Measurements from ENCODE around the gene TXNDC11.
"Not testable (repeated sequence)": the region's sequence is repeated elsewhere in the genome, so short reads cannot be mapped to it uniquely, and the experiment has no call there.

The TXNDC11 gene

DNA sequence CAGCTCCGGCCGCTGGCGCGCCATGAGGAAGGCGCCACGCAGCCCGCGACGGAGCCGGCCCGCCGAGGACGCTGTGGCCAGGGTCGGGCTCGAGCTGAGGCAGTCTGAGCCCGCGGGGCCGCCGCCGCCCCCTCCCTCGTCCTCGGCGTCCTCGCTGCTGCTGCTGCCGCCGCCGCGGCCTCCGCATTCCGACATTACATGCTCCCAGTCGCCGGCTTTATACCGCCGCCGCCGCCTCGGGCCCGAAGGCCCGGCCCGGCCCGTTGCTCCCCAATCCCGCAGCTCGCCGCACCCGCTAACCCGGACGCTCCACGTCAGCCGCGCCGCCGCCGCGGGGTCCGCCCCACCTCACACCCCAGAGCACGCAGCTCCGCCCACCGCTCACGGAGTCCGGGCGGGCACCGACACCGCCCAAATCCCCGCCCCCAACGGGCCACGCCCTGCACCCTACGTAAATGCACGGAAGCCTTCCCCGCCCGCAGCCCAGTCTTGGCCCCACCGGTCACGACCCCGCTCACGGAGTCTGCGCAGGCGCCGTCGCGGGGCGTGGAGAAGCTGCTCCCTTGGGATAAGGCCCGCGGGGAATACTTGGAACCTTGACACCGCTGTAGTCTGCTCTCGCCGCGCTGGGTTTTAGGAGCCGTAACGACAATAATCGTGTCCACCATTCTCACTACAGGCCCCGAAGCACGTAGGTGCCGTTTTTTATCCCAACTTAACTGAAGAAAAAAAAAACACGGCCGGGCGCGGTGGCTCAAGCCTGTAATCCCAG is at the start of gene TXNDC11:
TSS of gene TXNDC11 (minus strand) at position 322 of the 772 bp plus-strand sequence. CDS start at position 195, 127 bp downstream.
- H3K4me1 Mint-ChIP-seq (ENCODE audit: low read depth) = peaks cover 58% of the 10 kb centered on the region
- H3K36me3 Mint-ChIP-seq (ENCODE audit: low read depth) = peaks cover 31% of the 10 kb centered on the region
- peak within 1 kb of the TSS; percentile 91 for H3K27ac Mint-ChIP-seq
- H3K9me3 Mint-ChIP-seq = no peaks in the 10 kb centered on the region
- peak within 1 kb of the TSS; percentile 92 for H3K4me3 Mint-ChIP-seq
- H3K27me3 Mint-ChIP-seq = no peaks in the 10 kb centered on the region

GRCh38 chr16:11791144-11791828 is 48.6 kb upstream of the TXNDC11 start:
- Mint-ChIP-seq H3K9me3 (no peaks in the 10 kb centered on the region), H3K4me3 (no peak overlapping the region), H3K36me3 (ENCODE audit: low read depth) (peaks cover 36% of the 10 kb centered on the region), H3K27ac (peak overlapping the region; percentile 76), H3K27me3 (no peaks in the 10 kb centered on the region), H3K4me1 (ENCODE audit: low read depth) (peaks cover 86% of the 10 kb centered on the region)

- H3K4me1 Mint-ChIP-seq (ENCODE audit: low read depth) = peaks cover 84% of the 10 kb centered on the region
- no peak overlapping the region for H3K4me3 Mint-ChIP-seq
- peaks cover 19% of the 10 kb centered on the region for H3K36me3 Mint-ChIP-seq (ENCODE audit: low read depth)
- no peaks in the 10 kb centered on the region for H3K27me3 Mint-ChIP-seq
- no peaks in the 10 kb centered on the region for H3K9me3 Mint-ChIP-seq
- no peak overlapping the region for H3K27ac Mint-ChIP-seq
Observed at GRCh38 chr16:11788914-11789313, 46.3 kb upstream of the TXNDC11 start.

GRCh38 chr16:11784980-11785599 is 42.4 kb upstream of the TXNDC11 start:
- Mint-ChIP-seq H3K4me1 (ENCODE audit: low read depth) (peaks cover 84% of the 10 kb centered on the region), H3K27ac (peak overlapping the region; percentile 80), H3K36me3 (ENCODE audit: low read depth) (peaks cover 28% of the 10 kb centered on the region)
- H3K4me3 Mint-ChIP-seq, H3K27me3 Mint-ChIP-seq, H3K9me3 Mint-ChIP-seq: not testable (repeated sequence)

DNA sequence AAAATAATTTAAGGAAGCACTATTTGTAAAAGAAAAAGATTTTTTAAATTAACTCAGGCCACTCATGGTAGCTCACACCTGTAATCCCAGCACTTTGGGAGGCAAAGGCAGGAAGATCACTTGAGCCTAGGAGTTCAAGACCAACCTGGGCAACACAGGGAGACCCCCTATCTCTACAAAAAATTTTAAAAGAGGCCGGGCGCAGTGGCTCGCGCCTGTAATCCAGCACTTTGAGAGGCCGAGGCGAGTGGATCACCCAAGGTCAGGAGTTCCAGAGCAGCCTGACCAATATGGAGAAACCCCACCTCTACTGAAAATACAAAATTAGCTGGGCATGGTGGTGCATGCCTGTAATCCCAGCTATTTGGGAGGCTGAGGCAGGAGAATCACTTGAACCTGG is 41.7 kb upstream of the TXNDC11 start:
- not testable (repeated sequence) for H3K9me3 Mint-ChIP-seq, H3K27me3 Mint-ChIP-seq
- H3K4me3 Mint-ChIP-seq = peak overlapping the region; percentile 26

GRCh38 chr16:11784038-11784369 is 41.3 kb upstream of the TXNDC11 start:
- H3K4me3 Mint-ChIP-seq = peak overlapping the region; percentile 85
- peak overlapping the region; percentile 99 for H3K27ac Mint-ChIP-seq
- no peaks in the 10 kb centered on the region for H3K27me3 Mint-ChIP-seq
- H3K36me3 Mint-ChIP-seq (ENCODE audit: low read depth) = peaks cover 36% of the 10 kb centered on the region
- no peaks in the 10 kb centered on the region for H3K9me3 Mint-ChIP-seq
- peaks cover 79% of the 10 kb centered on the region for H3K4me1 Mint-ChIP-seq (ENCODE audit: low read depth)

More for the DNA sequence above, 41.7 kb upstream of the TXNDC11 start:
- peaks cover 33% of the 10 kb centered on the region for H3K36me3 Mint-ChIP-seq (ENCODE audit: low read depth)
- H3K27ac Mint-ChIP-seq = peak overlapping the region; percentile 77
- H3K4me1 Mint-ChIP-seq (ENCODE audit: low read depth) = peaks cover 80% of the 10 kb centered on the region

GRCh38 chr16:11783319-11784037 is 40.8 kb upstream of the TXNDC11 start:
- Mint-ChIP-seq H3K9me3 (no peaks in the 10 kb centered on the region), H3K27ac (peak overlapping the region; percentile 99), H3K27me3 (no peaks in the 10 kb centered on the region), H3K4me1 (ENCODE audit: low read depth) (peaks cover 76% of the 10 kb centered on the region), H3K36me3 (ENCODE audit: low read depth) (peaks cover 39% of the 10 kb centered on the region), H3K4me3 (peak overlapping the region; percentile 85)

- Mint-ChIP-seq H3K27ac (peak overlapping the region; percentile 99), H3K4me1 (ENCODE audit: low read depth) (peaks cover 61% of the 10 kb centered on the region), H3K9me3 (no peaks in the 10 kb centered on the region), H3K4me3 (peak overlapping the region; percentile 60), H3K27me3 (no peaks in the 10 kb centered on the region), H3K36me3 (ENCODE audit: low read depth) (peaks cover 42% of the 10 kb centered on the region)
Observed at GRCh38 chr16:11781773-11782172, 39.1 kb upstream of the TXNDC11 start.

GRCh38 chr16:11780991-11781680 is 38.5 kb upstream of the TXNDC11 start:
- Mint-ChIP-seq H3K4me3 (no peak overlapping the region), H3K4me1 (ENCODE audit: low read depth) (peaks cover 55% of the 10 kb centered on the region)

DNA sequence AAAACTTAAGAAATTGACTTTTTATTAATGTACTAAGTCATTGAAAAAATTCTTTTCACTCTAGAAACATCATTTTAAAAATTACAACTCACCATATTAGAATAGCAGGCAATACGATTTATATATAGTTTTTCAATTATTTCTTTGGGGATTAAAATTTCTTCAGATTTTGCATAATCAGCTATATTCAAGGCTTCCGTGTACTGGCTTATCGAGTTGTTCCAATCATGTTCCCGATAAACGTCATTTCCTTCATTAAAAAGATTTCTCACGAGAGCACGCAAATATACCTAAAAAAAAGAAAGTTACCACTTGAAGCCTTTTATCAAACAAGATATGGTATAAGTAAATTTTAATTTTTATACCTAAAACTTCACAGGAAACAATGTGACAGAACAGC is 36.4 kb upstream of the TXNDC11 start:
- Mint-ChIP-seq H3K4me3 (no peak overlapping the region), H3K36me3 (ENCODE audit: low read depth) (peaks cover 51% of the 10 kb centered on the region), H3K27ac (no peak overlapping the region), H3K9me3 (no peaks in the 10 kb centered on the region), H3K27me3 (no peaks in the 10 kb centered on the region), H3K4me1 (ENCODE audit: low read depth) (peaks cover 40% of the 10 kb centered on the region)

More at GRCh38 chr16:11780991-11781680, 38.5 kb upstream of the TXNDC11 start:
- no peaks in the 10 kb centered on the region for H3K9me3 Mint-ChIP-seq
- H3K27me3 Mint-ChIP-seq = no peaks in the 10 kb centered on the region
- H3K36me3 Mint-ChIP-seq (ENCODE audit: low read depth) = peaks cover 39% of the 10 kb centered on the region
- H3K27ac Mint-ChIP-seq = peak overlapping the region; percentile 47

GRCh38 chr16:11774065-11774626 is 31.5 kb upstream of the TXNDC11 start:
- Mint-ChIP-seq H3K4me3 (no peak overlapping the region), H3K4me1 (ENCODE audit: low read depth) (peaks cover 5% of the 10 kb centered on the region), H3K9me3 (no peaks in the 10 kb centered on the region), H3K36me3 (ENCODE audit: low read depth) (peaks cover 53% of the 10 kb centered on the region), H3K27me3 (no peaks in the 10 kb centered on the region), H3K27ac (no peak overlapping the region)

- Mint-ChIP-seq H3K36me3 (ENCODE audit: low read depth) (peaks cover 65% of the 10 kb centered on the region), H3K9me3 (no peaks in the 10 kb centered on the region), H3K27ac (peak overlapping the region; percentile 56), H3K4me3 (no peak overlapping the region), H3K4me1 (ENCODE audit: low read depth) (peaks cover 8% of the 10 kb centered on the region), H3K27me3 (no peaks in the 10 kb centered on the region)
Observed at GRCh38 chr16:11768849-11769248, 26.2 kb upstream of the TXNDC11 start.

DNA sequence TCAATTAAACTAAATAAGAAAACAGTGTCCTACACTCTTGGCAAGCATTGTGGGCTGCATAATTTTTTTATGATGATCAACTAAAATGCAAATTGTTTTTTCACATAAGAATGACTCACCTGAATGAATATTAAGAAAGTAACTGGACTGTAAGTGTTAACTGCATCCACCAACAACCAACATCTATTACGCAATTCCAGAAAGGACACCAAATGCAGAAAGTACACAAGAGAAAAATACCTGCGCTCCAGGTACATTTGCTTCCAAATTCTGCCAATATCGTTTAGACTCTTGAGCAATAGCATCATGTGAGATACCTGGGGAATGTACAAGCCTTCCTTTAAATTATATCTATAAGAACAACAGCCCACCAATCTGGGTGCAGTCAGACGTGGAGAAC is 19.8 kb upstream of the TXNDC11 start:
- Mint-ChIP-seq H3K4me1 (ENCODE audit: low read depth) (no peaks in the 10 kb centered on the region), H3K9me3 (no peaks in the 10 kb centered on the region), H3K4me3 (no peak overlapping the region), H3K27me3 (no peaks in the 10 kb centered on the region), H3K27ac (no peak overlapping the region), H3K36me3 (ENCODE audit: low read depth) (peaks cover 76% of the 10 kb centered on the region)

DNA sequence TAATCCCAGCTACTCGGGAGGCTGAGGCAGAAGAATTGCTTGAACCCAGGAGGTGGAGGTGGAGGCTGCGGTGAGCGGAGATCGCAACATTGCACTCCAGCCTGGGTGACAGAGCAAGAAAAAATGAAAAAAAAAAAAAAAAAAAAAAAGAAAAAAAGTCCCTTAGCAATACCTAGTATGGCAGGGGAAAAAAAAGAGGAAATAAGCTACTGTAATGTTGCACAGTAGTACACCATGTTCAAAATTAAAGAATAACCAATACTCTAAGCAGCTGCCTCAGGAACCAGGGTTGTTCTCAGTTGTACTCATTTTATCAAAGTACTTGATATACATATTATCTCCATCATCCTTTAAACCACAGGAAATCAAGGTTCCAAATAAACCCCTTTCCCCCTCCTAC is 17.3 kb upstream of the TXNDC11 start:
- Mint-ChIP-seq H3K4me3 (no peak overlapping the region), H3K4me1 (ENCODE audit: low read depth) (no peaks in the 10 kb centered on the region), H3K9me3 (no peaks in the 10 kb centered on the region), H3K36me3 (ENCODE audit: low read depth) (peaks cover 83% of the 10 kb centered on the region), H3K27me3 (no peaks in the 10 kb centered on the region), H3K27ac (peak overlapping the region; percentile 10)
